GM19351 (cell line): ENCODE results near the gene NAV3.

Experiments
- ATAC-seq: cut with Tn5 transposase; IDR thresholded peaks from one replicate; pipeline ENCODE4 v1.9.1; 2021; ENCODE audit warnings: mild to moderate bottlenecking, moderate library complexity; ENCODE audit not compliant: unreplicated experiment

NAV3 gene

DNA sequence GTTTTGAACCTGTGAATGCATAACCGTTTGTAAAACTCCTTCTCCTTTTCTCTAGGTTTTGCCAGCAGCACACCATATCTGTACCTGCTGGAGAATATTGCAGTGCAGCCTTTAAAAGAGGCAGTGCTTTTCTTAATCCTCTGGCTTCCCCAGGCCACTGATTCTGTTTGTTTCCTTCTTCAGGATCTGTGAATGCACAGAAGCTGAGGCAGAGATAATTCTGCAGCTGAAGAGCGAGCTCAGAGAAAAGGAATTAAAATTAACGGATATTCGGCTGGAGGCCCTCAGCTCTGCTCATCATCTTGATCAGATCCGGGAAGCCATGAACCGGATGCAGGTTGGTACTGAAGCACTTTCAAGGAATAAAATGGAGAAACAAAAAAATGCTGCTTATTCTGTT, 348.7 kb downstream of the NAV3 start:
- ATAC-seq: no peak

DNA sequence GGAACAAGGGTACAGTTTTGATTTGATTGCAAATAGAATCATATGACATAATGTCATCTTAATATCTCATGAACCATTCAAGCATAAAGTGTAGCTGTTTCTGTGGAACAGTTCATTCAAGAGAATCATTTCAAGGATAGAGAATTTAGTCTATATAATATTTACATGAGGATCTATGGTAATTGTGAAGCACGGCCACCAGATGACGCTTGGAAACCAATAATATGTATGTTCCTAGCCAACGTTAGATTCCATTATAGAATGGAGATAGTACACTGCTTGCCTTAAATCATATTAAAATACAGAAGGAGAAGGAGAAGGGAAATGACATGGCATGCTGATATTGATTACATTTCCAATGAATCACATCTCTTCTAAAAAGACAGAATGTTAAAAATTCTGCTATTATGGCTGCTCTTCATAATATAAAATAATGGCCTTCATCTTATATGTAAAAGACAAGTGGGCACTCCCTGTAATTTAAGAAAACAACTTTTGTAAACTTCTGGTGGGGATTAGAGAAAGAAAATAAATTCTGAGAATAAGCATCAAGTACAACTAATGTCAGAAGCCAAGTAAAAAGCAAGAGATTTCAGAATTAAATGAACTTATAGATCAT, 351.0 kb downstream of the NAV3 start:
- no peak for ATAC-seq

DNA sequence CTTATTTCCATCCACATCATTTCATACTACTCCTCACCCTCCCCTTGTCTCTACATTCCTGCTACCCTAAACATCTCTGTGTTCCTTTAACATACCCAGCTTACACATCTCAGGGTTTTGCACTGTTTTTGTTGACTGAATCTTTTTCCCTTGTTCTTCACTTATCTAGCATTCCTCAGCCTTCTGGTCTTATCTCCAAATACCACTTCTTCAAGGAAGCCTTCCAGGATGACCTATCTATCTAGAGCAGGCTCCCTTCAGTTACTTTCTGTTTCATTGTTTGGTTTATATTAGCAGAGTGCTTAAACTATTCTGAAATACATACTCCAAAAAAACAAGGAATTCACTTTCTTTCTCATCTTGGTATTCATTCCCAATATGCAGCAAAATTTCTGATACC, 353.1 kb downstream of the NAV3 start:
- ATAC-seq: no peak

DNA sequence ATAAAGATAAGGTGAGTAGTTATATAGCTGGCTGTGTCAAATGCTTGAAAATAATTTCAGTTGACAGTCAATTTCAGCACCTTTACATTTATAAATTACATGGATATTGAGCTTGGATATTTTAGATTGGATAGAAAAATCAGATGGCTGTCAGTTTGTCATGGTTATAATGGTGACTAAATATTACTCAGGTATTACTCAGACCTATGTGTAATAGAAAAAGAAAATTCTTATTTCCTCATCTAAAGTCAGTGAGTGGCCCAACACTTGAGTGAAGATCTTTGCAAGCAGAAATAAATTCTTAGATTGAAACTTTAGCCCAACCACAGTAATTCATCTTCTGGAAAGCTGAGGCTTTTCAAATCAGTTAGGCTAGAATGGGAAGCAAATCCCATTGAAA, 354.4 kb downstream of the NAV3 start:
- ATAC-seq: no peak

DNA sequence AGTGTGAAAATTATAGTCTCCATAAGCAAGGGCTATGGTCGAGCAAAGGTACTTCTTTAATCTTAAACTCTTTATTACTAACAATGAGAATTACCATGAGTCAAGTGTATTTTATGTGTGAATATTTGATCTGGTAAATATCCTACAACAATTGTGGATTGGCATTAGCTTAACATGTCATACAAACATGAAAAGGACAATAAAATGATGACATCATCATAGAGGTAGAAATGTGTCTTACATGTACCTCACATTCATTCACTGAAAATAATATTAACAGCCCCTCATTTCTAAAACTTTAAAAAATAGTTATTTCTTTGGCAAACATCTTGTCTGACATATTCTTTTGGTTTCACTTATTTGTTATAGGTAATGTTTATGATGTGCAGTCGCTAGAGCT, 355.0 kb downstream of the NAV3 start:
- no peak for ATAC-seq

DNA sequence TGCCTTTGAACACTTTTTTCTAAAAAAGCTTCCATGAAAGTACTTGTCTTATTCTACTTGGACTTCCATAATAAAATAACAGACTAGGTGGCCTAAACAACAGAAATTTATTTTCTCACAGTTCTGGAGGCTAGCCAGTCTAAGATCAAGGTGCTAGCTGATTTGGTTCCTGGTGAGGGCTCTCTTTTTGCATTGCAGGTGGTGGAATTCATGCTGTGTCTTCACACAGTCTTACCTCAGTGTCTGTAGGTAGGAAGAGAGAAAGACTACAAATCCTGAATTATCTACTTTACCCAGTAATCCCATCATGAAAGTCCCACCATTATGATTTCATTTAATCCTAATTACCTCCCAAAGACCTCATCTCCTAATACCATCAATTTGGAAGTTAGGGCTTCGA, 356.0 kb downstream of the NAV3 start:
- ATAC-seq: no peak

DNA sequence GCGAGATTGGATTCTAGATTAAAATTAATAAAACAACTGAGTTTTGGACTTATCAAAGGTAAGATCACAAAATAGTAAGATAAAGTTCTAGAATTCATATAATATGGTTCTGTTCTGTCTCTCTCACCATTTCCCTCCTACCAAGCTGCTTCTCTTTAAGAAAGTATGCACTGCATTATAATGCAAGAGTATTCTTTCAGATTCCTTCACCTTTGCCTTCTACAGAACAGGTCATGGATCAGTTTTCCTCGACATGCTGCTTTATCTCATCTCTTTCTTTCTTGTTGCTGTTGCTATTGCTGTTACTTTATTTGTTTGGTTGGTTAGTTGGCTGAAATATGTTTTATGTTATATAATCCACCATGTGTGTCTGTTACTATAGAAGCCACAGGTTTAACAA, 357.0 kb downstream of the NAV3 start:
- ATAC-seq: no peak

DNA sequence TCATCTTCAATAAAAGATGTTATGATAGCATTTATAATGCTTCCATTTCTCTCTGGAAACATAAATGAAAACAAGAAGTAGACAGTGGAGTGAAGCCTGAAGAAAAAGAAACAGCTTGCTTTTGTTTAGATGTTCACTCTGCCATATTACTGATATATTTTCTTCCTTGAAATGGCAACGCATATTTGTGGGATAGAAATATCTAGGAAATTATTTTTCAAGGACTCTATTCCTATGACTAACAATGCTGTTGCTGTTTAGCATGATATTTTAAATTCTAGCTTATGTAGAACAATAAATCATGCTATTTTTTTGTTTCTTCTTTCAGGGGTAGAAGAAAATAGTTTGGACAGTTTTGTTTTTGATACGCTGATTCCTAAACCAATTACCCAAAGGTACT, 359.0 kb downstream of the NAV3 start:
- no peak for ATAC-seq

DNA sequence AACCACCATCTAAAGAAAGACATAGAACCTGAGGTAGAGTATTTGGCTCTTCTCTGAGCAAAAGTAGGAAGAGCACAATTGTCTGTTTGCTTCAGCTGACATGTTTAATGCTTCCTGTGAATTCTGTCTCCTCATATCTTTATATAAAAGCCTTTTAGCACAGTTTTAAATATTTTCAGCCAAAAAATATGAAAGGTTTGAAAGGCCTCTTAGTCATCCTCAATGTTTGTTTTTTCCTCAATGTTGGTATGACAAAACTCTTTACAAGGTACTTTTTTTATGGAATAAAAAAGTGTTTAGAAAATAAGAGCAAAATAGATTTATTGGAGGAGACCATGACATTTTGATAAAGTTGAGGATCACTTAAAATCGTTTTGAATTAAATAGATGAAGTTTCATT, 360.9 kb downstream of the NAV3 start:
- no peak for ATAC-seq

DNA sequence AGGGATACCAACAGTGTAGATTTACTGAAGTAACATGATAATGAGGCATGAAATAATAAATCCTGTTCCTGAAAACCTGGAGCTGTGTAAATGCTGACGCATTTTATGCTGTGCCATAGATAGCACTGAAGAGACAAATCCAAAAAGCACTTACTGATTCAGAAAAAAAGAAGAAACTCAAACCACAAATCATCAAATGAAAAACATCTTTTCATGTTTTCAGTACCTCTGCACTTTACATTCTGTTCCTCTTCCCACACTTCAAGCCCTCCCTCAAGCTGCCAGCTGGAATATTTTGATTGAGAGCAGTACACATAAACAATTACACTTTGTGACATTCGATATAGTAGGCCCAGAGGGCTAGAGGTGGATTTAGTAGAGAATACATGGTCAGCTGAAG, 362.3 kb downstream of the NAV3 start:
- no peak for ATAC-seq

DNA sequence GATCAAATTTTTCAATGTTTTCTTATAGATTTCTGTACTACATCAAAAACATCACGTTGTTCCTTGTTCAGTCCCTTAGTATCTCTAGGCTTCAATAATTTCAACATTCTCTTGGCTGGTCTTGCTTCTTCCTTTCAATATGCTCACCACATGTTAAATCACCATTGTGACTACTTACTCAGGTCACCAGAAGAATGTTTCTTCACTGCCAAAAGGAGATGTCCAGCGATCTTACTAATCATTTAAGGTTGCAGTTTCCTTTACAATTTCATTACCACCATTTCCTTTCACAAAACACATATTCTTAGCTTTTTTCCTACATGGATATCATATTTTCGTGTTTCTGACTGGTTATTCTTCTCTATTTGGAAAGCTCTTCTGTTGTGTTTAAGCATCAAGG, 363.8 kb downstream of the NAV3 start:
- no peak for ATAC-seq

DNA sequence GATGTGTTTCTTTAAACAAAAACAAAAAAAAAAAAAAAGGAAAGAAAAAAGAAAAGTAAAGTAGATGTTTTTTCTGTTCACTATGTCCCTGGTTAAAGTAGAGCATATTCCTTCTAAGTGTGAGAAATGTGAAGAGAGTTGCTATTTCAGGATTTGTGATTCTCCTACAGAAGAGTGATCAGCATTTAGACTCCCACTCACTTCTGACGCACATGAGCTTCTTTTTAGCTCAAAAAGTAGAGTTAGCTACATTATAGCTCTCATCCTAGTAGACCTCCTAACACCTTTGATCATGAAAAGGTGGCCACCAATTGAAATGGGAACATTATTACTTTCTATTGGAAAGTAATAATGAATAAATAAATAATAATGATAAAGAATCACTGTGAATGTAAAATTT, 368.2 kb downstream of the NAV3 start:
- ATAC-seq: no peak

DNA sequence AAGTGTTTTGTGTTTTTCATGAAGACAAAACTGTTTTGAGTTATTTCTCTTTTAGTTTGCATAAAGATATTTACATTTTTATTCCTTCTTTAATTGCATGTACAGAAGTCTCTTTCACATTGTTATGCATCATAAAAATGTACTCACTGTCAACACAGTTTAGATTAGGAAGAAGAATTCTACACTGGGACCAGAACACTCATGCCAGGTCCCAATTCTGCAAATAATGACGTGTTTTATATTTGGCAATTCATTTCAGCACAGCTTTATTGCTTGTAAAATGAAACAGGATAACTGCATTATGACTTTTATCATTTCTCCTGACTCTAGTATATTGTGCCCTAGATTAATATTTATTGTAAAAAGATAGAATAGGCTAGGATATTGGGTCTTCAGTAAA, 369.2 kb downstream of the NAV3 start:
- no peak for ATAC-seq

DNA sequence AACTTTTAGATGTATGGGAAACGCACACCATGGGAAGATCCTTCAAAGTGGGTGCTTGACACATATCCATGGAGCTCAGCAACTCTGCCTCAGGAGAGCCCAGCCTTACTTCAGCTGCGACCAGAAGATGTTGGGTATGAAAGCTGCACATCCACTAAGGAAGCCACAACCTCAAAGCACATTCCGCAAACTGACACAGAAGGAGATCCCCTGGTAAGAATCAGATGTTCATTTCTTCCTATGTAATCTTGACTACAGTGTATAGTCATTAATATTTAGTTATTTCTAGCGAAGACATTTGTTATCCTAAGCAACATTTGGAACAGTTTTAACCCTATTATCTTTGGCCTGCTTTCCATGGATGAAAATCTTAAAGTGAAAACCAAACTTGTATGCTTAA, 374.2 kb downstream of the NAV3 start:
- ATAC-seq: no peak

DNA sequence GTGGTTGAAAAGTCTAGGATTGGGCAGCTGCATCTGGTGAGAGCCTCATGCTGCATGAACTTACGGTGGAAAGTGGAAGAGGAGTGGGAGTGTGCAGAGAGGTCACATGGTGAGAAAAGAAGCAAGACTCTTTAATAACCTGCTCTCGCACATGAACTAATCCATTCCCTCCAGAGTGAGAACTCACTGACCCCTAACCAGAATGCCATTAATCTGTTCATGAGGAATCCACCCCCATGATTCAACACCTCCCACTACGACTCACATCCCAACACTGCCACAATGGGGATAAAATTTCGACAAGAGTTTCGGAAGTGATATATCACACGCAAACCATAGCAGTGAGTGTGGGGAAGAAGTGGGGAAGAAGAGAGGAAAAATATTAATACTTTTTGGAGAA, 377.4 kb downstream of the NAV3 start:
- ATAC-seq: no peak

DNA sequence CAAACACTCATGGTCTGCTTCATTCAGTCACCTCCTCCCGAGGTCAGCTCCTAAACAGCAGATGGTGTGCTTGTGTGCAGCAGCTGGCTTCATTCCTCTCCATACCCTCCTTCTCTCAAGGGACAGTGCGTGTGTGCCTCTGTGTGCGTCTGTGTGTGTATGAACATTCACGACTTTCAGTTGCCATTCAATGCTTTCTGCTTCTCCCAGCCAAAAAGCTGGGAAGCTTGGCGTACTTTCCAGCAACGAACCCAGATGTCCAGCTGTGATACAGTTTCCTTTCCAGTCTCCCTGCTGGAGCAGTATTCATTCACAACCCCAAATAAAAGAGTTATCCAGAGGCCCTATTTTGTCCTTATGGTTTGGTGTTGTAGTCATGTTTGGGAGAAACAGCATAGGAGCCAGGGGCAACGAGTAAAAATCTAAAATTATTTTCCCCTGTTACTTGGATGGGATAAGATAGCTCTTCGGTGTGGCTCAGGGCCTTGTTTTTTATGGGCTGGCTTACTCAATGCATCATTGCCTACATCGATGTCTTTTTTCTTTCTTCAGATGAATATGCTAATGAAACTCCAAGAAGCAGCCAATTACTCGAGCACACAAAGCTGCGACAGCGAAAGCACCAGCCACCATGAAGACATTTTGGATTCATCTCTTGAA, 379.3 kb downstream of the NAV3 start:
- ATAC-seq: no peak

DNA sequence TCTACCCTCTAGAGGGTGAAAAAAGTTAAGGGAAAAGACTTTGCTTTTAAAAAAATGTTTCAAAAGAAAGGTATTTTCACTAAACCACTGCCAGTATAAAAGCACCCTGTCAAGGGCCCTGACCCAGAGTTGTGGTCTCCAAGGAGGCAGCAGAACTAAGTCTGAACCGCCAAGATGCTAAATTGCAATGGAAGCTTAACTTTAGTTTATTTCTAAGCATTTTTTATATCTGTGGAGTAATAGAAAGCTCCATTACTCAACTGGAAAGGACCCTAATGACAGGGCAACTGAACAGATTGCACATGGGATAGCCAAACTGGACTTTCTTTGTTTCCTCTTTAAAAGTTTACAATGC, 379.8 kb downstream of the NAV3 start:
- ATAC-seq: no peak

DNA sequence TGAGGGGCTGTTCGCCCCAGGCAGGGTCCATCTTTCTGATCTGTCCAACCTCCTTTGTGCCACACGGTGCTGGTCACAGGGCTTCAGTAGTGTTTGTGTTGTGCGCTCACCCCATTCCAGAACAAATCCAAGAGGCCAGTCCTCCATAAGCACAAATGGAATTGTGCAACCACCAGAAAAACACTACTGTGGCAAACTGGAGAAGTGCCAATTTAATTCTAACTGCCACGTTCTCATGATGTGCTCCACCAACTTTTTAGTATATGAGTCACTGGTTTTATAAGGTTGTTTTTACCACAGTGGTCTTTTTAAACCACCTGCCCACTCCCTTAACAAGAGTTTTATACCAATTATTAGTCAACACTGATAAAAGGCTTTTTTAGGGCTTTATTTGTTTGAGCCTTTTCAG, 380.2 kb downstream of the NAV3 start:
- ATAC-seq: no peak

DNA sequence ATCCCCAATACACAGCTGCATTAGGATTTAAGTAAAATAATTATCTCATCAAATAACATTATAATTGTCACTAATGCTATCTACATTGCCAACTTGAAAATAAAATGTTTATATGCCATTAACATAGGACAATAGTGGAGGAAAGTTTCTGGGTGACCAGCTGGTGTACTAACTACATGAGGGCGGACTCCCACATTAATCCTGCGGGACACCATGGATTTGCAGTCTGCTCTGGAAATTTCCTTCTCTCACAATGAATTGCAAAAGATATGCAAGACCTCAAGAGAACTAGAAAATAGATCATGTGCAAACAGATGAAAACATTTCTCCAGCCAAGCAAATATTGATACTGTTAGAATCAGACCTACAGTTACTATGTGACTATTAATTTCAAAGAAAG, 390.1 kb downstream of the NAV3 start:
- ATAC-seq: no peak

DNA sequence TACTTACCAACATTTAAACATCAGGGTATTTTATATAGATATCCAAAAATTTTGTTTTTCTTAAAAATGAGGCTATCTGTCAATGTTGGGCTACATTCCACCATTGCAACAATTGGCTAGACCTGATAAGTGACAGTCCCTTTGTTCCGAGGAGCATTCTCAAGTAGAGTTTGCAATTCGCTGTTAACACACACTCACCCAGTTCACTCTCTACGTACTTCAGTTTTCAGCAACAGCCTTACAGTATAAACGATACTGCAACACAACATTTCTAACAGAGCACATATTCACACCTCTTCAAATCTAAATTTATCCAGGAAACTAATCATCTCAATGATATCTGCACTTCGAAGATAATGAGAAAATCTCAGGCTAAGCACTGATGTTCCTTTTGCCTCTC, 393.5 kb downstream of the NAV3 start:
- no peak for ATAC-seq

DNA sequence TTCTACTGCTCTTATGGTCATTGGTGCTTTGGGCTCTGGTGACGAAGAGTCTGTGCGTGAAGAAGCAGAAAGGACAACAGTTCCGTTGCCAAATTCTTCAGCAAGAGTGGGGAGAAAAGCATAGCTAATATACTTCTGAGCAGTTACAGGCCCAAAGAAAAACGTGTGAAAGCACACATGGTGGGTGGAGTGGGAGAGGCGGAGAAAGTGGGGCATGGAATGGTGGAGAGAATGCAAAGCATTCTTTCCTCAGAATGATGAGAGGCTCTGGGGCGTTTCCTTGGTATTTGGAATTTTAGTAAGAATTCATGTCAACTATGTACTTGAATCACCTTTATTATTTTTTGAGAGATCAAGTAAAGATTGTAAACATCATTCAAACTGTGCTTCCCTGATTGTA, 396.1 kb downstream of the NAV3 start:
- ATAC-seq: no peak

DNA sequence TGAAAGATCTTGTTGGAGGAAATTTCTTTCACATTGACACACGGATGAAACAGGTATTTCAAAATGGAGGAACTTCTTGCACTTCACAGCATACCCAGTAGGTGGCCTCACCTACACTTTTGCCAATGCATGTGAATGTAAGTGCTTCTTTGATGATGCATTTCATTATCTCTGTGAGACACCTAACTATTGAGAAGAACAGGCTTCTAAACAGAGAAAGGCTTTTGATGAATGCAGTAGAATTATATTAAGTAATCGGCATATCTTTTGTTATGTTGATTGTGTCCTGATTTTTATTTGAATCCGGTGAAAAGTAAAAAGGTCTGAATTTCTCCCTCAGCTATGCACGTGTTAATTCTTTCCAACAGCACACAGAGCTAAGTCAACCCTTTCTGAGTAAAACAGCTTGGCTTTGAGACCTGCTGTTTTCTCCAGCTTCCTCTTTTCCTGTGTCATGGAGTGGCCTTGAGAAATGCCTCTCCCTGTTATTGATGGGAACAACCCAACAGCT, 399.0 kb downstream of the NAV3 start:
- ATAC-seq: peak; percentile 98

DNA sequence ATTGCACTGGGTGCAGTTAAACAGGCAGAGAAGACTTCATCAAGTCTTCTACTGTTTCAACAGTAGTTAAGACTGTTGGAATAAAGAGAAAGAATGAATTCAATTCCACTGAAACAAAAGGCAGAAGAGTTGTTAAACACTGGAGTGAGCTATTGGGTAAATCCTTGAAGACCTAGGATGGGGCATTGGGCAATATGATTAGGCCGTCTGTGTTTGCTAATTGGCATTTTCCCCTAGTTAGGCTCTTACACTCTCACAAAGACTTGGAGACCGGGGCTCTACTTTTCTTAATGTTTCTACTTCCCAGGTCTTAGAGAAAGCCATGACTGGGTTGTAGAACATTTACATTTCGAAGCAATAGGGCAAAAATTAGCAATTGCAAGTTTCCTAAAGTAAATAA, 402.1 kb downstream of the NAV3 start:
- no peak for ATAC-seq
